Activated CD8-positive, alpha-beta T cell treated with anti-CD3 and anti-CD28 coated beads for 36 hours (primary cell): ENCODE data around the gene CACNA2D2. TPM values are rescaled to one million over a fixed set of nuclear protein-coding genes. Genes with fewer than 3 reads are reported as not detected.
"Not testable (repeated sequence)": the region's sequence is repeated elsewhere in the genome, so short reads cannot be mapped to it uniquely, and the experiment has no call there.

Experiments
- ATAC-seq: fragments of 200-7000 bp; cut with Tn5 transposase; one replicate; pipeline ENCODE4 v1.10.0; 2021; ENCODE audit warnings: mild to moderate bottlenecking, moderate library complexity
- CTCF ChIA-PET: fragments of 350-600 bp; sonication (Branson Sonifier 250); formaldehyde crosslinking; loops from one replicate; lab custom pipeline; 2021; ENCODE audit warnings: antibody characterized with exemption; lab: Charles Lee
- POLR2A ChIA-PET: fragments of 350-600 bp; sonication (Branson Sonifier 250); formaldehyde crosslinking; loops from one replicate; lab custom pipeline; 2021; ENCODE audit warnings: antibody characterized with exemption; lab: Charles Lee
- DNase-seq: peaks from one replicate; pipeline ENCODE4 v3.0.0-alpha.2; 2020
- H3K27ac Mint-ChIP-seq: one replicate; pipeline ENCODE4 v1.8.0; 2021; ENCODE audit warnings: mild to moderate bottlenecking, mixed read lengths
- H3K27me3 Mint-ChIP-seq: one replicate; pipeline ENCODE4 v1.8.0; 2021; ENCODE audit warnings: mixed read lengths
- H3K36me3 Mint-ChIP-seq: one replicate; pipeline ENCODE4 v1.8.0; 2021; ENCODE audit warnings: low read depth, mixed read lengths
- H3K4me1 Mint-ChIP-seq: one replicate; pipeline ENCODE4 v1.8.0; 2021; ENCODE audit warnings: low read depth, mixed read lengths
- H3K4me3 Mint-ChIP-seq: one replicate; pipeline ENCODE4 v1.8.0; 2021; ENCODE audit warnings: mild to moderate bottlenecking, moderate library complexity, mixed read lengths
- H3K9me3 Mint-ChIP-seq: one replicate; pipeline ENCODE4 v1.8.0; 2021; ENCODE audit warnings: mixed read lengths
- CTCF ChIP-seq: fragments of 200-600 bp; IDR thresholded peaks from one replicate; pipeline ENCODE4 v1.8.0; 2022; ENCODE audit warnings: antibody characterized with exemption, mild to moderate bottlenecking
- intact Hi-C: fragments of 100-400 bp; cut with micrococcal nuclease; formaldehyde crosslinking; loops from one replicate; pipeline ENCODE4 v1.10.0; 2022
- total RNA-seq, 2 experiments: library from RNA; stranded (reverse); gene quantifications; one replicate each; pipeline ENCODE4 v1.2.3, GENCODE V29; 2021

Gene CACNA2D2
- total RNA-seq, 2 experiments from 2014 or later = 1.6 to 2.1 TPM

DNA sequence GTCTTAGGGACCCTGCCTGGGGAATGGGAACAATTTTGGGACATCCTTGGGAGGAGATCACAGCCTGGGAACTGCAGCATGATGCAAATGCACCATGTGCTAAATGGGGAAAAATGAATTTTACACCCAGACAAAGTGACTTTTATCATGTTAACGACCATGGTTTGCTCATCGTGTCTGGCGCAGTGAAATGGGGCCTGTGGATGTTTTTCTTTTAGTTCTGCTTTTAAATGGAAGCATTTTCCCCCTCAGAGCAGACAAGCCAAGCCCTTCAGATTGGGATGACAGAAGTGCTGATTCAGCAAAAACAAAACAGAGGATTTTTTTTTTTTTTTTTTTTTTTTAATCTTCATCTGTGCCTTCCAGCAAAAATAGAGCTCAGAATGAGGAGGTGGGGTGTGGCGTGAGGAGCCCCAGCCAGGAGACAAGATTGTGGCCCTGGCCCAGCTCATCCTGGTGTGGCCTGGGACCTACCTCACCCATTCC, 14.3 kb upstream of the CACNA2D2 start:
- no peak overlapping the region for H3K4me3 Mint-ChIP-seq

DNA sequence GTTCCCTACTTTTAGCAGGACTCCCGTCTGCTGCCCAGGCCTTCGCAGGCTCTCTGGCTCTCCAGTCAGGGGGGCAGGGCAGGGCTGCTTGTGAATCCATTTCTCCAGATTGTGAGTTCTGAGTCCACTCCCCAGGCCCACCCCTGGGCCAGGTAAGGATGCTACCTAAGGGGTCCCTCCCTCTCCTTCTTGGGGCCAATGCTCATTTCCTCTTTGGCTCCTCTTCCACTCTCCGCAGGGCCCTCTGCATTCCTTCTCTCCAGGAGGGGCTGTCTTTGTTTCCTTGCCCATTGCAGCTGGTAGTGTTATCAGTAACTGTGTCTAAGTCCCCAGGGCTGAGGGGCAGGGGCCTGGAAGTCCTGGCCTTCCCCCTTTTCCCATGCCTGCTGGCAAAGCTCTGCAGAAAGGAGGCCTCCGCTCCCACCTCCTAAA, 13.0 kb upstream of the CACNA2D2 start:
- POLR2A ChIA-PET = no interaction called here
- no peak overlapping the region for H3K27ac Mint-ChIP-seq
- no peak for TF ChIP-seq CTCF
- no peaks in the 10 kb centered on the region for H3K27me3 Mint-ChIP-seq
- CTCF ChIA-PET = interaction anchor here (1.9 to 4.0 kb wide), 2 partner anchors 27 to 80 kb away, joined by 6 to 27 read pairs; no protein-coding TSS in a partner anchor
- no peaks in the 10 kb centered on the region for H3K9me3 Mint-ChIP-seq
- H3K36me3 Mint-ChIP-seq = no peaks in the 10 kb centered on the region
- ATAC-seq (no peak), DNase-seq (no peak)
- intact Hi-C loops = no loop called here
- peaks cover 3% of the 10 kb centered on the region for H3K4me1 Mint-ChIP-seq
- no peak overlapping the region for H3K4me3 Mint-ChIP-seq

More for the DNA sequence above, 14.3 kb upstream of the CACNA2D2 start:
- H3K36me3 Mint-ChIP-seq = no peaks in the 10 kb centered on the region
- TF ChIP-seq CTCF = no peak
- intact Hi-C loops = no loop called here
- ChIA-PET POLR2A (interaction anchor here (0.5 to 1.5 kb wide), 3 partner anchors 24 to 167 kb away, joined by 3 to 4 read pairs (median 3); partner anchors contain the start of genes CYB561D2 and NPRL2), CTCF (interaction anchor here (0.9 to 4.0 kb wide), 7 partner anchors 9 to 96 kb away, joined by 3 to 27 read pairs (median 4); no protein-coding TSS in a partner anchor)
- no peaks in the 10 kb centered on the region for H3K27me3 Mint-ChIP-seq
- H3K27ac Mint-ChIP-seq = no peak overlapping the region
- no peak for ATAC-seq
- H3K4me1 Mint-ChIP-seq = peaks cover 3% of the 10 kb centered on the region
- H3K9me3 Mint-ChIP-seq = no peaks in the 10 kb centered on the region
- no peak for DNase-seq

DNA sequence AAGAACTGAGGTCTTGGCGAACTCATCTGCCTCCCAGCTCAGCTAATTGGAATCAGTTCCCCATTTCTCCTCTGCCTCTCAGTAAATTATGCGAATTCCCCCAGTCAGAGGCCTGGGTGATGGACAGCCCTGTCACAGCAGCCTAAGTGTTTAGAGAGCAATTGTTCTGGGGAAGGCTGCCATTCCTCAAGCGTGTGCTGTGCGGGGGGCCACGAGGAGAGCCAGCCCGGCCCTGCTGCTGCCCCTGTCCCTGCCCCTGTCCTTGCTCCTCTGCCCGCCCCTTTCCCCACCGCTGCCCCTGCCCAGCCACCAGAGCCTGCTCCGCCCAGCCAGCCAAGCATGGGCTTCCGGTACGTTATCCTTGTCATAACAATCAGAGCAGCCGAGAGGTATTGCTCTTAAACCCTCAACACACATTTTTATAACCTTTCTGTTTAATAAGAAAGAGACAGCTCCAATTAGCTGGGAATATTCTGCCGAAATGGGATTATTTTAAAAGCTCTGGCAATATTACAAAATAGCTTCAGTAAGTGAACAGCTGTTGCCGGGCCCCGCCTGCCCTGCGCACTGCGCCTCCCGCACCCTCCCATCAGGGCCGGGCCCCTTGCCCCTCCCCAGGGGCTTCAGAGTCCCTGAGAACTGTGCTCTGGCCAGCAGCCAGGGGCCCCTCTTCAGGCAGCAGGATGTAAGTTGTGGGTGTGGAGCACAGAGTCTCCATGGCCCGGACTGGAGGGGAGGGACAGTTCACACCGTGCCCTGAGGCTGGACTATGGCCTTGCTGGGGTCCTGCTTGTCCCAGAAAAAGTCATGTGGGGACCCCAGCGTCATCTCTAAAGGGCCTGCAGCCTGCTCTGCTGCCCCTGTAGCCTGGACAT, 12.4 kb upstream of the CACNA2D2 start:
- DNase-seq (no peak), ATAC-seq (peak; percentile 31)
- Mint-ChIP-seq H3K27ac (no peak overlapping the region), H3K4me1 (peaks cover 3% of the 10 kb centered on the region), H3K36me3 (no peaks in the 10 kb centered on the region), H3K27me3 (no peaks in the 10 kb centered on the region), H3K9me3 (no peaks in the 10 kb centered on the region), H3K4me3 (no peak overlapping the region)
- CTCF ChIA-PET = interaction anchor here (0.8 to 4.0 kb wide), 4 partner anchors 12 to 79 kb away, joined by 3 to 27 read pairs (median 6); partner anchors contain the start of gene CACNA2D2
- no peak for TF ChIP-seq CTCF
- POLR2A ChIA-PET = no interaction called here
- intact Hi-C loops = no loop called here

DNA sequence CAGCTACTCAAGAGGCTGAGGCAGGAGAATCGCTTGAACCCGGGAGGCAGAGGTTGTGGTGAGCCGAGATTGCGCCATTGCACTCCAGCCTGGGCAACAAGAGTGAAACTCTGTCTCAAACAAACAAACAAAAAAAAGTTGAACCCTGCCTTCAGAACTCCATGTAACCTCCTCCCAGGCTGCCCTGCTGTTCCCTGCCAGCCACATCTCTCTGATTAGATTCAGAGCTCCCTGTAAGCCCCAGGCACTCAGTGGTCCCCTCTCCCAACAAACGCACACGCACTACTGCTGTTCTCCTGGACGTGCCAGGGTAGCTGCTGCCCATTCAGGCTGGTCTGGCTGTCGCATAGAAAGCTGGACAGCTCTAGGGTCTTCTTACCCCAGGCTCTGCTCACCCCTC, 9.5 kb upstream of the CACNA2D2 start:
- H3K9me3 Mint-ChIP-seq, intact Hi-C loops, DNase-seq, POLR2A ChIA-PET, H3K4me1 Mint-ChIP-seq, H3K4me3 Mint-ChIP-seq, H3K27me3 Mint-ChIP-seq, H3K36me3 Mint-ChIP-seq, ATAC-seq, H3K27ac Mint-ChIP-seq: not testable (repeated sequence)
- CTCF ChIA-PET = interaction anchor here (5.0 to 5.3 kb wide), 2 partner anchors 30 to 37 kb away, joined by 21 to 23 read pairs; no protein-coding TSS in a partner anchor

- Mint-ChIP-seq H3K4me1 (no peaks in the 10 kb centered on the region), H3K27me3 (no peaks in the 10 kb centered on the region), H3K9me3 (no peaks in the 10 kb centered on the region), H3K27ac (no peak overlapping the region), H3K36me3 (no peaks in the 10 kb centered on the region), H3K4me3 (no peak overlapping the region)
- ChIA-PET POLR2A (no interaction called here), CTCF (interaction anchor here (5.0 to 5.3 kb wide), 2 partner anchors 30 to 38 kb away, joined by 21 to 23 read pairs; no protein-coding TSS in a partner anchor)
- TF ChIP-seq CTCF = no peak
- ATAC-seq (no peak), DNase-seq (no peak)
- intact Hi-C loops = no loop called here
These were observed 8.7 kb upstream of the CACNA2D2 start for GRCh38 chr3:50512131-50512530.
